ENCODE data around the gene DNAJC3.
"Not testable (repeated sequence)": the region's sequence is repeated elsewhere in the genome, so short reads cannot be mapped to it uniquely, and the experiment has no call there.

The DNAJC3 gene, protein sequence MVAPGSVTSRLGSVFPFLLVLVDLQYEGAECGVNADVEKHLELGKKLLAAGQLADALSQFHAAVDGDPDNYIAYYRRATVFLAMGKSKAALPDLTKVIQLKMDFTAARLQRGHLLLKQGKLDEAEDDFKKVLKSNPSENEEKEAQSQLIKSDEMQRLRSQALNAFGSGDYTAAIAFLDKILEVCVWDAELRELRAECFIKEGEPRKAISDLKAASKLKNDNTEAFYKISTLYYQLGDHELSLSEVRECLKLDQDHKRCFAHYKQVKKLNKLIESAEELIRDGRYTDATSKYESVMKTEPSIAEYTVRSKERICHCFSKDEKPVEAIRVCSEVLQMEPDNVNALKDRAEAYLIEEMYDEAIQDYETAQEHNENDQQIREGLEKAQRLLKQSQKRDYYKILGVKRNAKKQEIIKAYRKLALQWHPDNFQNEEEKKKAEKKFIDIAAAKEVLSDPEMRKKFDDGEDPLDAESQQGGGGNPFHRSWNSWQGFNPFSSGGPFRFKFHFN

DNA sequence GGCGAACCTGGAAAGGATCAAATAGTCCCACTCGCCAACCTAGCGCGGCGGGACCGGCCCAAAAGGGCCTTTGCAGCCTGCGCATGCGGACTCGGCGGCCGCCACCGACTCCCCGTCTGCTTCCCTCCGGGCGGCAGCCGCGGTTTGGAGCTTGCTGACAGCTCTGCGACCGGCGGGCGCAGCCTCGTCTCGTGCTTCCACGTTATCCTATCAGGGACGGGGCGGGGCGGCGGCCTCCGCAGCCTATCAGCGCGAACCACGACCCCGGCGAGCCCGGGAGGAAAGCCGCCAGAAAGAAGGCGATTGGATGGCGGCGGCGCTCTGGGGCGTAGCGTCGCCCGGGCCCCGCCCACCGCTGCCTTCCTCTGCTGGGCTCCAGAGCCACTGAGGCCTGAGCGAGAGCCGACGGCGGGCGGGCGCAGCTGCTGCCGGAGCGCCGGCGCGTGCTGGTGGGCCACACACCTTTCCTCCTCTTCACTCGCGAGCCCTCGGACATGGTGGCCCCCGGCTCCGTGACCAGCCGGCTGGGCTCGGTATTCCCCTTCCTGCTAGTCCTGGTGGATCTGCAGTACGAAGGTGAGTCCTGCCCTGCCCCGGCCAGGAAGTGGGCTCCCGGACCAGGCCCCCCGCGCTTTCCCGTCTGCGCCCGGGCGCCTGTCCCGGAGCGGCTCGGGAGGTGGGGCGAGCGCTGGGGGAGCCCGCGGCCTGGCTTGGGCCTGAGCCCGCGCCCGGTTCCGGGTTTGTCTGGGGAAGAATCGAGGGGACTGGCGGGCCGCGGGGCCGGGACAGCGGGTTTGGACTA, at the start of gene DNAJC3:
DNAJC3 (plus strand) TSS at position 378 of the 802 bp plus-strand sequence; CDS start at position 495, 117 bp downstream.
- DNase-seq = peak; percentile 98

DNA sequence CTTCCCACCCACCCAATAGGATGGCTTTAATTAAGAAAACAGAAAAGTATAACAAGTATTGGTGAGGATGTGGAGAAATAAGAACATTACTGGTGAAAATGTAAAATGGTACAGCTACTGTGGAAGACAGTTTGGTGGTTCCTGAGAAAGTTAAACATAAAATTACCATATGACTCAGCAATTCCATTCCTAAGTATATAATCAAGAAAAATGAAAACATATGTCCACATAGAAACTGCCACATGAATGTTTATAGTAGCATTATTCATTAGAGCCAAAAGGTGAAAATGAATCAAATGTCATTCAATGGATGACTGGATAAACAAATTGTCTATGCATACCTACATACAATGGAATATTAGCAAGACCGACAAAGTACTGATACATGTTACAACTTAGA, 49.3 kb upstream of the DNAJC3 start:
- DNase-seq = peak; percentile 72

DNA sequence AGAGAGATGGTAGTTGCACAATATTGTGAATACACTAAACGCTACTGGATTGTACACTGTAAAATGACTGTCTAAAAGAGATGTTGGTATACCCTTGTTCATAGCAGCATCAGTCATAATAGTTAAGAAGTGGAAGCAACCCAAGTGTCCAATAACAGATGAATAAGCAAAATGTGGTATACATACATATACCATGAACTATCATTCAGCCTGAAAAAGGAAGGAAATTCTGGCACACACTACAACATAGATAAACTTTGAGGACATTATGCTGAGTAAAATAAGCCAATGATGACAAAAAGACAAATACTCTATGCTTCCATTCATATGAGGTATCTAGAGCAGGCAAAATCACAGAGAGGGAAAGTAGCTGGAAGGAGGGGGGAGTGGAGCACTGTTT, 48.5 kb upstream of the DNAJC3 start:
- no peak for DNase-seq

DNA sequence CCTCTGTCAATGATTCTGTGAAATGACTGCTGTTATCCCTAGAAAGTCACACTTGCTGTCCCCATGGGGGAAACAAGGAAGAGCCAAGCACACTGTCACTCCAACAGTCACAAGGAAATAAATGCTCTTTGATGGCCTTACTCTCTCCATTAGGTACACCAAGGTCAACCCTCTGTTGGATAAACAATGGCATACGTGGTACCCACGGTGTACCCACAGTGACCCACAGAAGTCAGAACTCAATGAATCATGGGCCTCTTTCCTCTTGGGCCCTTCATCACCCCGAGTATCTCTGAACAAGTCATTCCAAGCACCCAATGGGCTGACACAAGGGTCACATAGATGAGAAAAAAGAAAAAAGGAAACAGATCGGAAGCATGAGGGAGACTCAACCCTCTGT, 47.9 kb upstream of the DNAJC3 start:
- DNase-seq = no peak

DNA sequence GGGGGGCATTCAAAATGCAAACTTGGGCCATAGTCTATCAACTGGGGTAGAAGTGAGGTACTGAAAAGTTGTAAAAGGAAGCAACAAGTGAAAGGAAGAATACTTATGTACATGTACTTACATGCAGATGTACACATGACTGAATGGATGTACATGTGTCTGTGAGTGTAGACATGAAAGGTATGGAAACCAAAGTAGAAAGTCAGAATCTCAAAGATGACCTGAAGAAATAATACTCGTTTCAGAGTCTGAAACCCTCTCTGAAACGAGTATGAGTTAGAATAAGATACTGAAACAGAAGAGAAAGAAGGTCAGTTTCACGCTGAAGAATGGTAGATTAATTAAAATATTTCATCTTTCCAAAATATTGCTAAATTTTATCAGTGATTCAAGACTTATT, 46.3 kb upstream of the DNAJC3 start:
- no peak for DNase-seq

DNA sequence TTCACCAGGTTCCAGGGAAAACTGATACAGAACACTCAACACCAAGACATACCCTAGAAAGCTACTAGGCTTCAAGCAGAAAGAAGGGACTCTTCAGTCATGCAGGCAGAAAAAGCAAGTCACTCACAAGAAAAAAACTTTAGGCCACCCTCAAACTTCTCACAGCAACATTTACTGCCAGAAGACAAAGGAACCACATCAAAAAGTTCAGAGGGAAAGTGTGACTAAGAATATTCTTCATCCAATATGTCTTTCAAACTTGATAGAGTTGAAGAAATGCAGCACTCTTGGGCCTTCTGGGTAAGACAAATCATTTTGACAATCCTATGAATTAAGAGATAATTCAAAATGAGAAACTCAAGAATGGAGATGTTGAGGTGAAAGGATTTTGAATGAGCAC, 40.1 kb upstream of the DNAJC3 start:
- no peak for DNase-seq

DNA sequence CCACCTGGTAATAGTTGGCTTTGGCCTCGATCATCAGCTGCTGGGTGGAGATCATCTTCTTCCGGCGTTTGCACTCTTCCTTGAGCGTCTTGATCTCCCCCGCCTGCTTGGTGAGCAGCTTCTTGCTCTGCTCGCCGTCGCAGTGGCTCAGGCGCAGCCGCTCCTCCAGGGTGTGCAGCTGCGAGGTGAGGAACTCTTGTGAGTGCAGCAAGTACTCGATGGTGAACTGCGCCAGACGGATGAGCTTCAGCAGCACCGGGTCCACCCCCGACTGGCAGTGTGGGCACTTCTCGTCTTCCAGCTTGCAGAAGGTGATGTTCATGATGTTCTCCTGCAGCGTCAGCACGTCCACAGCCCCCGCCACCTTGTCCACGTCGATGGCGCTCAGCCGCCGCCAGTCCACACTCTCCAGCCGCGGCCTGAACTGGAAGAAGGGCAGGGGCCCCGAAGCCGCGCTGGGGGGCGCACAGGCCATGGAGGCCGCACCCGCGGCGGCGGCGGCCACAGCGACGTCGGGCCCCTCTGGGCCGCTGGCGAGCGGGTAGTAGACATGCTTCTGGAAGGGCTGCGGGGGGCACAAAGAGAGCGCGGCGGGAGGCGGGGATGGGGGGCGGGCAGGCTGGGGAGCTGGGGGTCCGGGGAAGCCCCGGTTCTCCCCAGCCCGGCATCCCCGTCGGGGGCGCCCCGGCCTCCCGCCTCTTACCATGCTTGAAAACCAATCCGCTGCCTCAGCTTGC, 35.5 kb upstream of the DNAJC3 start:
- no peak for DNase-seq

DNA sequence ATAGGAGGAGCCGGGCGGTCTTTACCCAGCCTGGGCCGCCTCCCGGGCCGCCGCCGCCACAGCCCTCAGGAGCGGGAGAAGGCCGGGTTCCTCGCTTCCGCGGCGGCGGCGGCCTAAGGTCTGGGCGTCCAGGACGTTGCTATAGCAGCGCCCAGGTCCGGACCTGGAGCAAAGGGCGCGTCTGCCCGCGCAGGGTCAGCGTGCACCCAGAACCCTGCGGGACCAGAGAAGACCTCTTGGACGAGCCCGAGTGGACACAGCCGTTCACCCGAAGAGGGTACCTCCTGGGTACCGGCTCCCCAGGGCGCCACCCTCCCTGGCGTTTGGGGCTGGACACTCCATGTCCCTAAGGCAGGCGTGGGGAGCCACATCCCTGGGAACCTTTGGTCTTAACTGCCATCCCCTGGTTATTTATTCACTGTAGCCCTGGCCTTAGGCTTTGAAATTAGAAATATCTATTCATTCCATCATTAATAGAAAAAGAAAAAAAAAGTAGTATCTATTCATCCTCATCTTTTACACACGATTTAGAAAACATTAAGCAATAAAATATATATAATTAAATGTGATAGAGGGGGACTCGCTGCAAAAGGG, 34.8 kb upstream of the DNAJC3 start:
- peak; percentile 66 for DNase-seq

DNA sequence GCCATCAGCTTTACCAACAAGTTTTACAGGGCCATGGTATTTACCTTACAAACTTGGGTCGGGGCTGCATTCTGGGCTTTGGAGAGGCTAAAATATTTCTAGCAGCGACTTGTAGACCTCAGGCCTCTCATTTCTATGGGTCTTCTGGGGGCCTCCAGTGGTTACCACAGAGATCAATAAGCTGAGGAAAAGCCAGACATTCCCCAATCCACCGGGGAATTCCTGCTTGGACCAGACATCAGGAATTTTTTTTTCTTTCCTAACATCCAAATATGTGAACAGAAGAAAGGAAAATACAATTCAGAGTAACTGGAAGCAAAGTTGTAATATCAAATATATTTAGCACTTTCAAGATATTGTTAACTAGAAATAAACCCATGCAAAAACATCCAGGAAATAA, 33.9 kb upstream of the DNAJC3 start:
- DNase-seq = peak; percentile 25

DNA sequence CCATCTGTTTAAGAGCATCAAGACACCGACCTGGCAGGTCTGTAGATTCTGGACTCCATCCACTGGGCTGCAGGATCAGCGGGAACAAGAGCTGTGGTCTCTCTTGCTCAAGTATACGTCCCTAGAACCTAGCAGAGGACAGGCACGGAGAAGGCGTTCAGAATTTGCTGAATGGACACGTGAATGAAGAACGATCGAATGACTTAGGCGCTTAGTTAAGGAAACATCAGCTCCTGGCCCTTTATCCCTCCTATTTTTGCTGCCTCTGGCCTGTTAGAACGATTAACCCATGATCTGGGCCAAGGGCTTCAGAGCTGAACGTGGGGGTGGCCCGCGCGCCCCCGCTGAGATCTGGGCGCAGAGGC, 33.4 kb upstream of the DNAJC3 start:
- DNase-seq = peak; percentile 33

DNA sequence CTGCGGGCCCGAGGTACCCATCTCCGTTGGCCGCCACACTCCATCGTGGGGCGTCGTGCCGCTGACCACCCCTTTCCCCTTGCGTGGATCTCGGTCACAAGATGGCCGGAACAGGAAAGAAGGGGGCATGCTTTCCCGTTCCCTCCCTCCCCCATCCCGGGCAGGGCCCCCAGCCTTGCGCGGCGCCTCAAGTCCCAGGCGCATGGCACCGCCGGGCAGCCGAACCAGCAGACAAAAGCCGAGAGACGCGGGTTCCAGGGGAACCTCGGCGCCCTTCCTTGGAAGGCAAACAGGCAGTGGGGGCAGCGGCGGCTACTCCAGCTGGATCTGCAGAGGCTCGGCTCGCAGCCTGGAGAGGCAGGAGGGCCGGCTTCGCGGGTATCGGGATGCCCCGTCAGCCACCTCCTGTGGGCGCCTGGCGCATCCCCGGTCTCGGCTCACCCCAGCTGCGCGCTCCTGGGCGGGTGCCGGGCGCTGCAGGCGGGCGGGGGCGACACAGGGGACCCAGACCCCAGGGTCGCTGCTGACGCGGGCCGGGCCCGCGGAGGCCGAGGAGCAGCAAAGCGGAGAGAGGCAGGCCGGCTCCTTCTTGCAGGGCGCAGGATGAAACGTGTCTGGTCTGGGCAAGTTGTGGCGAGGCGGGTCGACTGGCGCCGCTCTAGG, 32.9 kb upstream of the DNAJC3 start:
- DNase-seq = peak; percentile 44

DNA sequence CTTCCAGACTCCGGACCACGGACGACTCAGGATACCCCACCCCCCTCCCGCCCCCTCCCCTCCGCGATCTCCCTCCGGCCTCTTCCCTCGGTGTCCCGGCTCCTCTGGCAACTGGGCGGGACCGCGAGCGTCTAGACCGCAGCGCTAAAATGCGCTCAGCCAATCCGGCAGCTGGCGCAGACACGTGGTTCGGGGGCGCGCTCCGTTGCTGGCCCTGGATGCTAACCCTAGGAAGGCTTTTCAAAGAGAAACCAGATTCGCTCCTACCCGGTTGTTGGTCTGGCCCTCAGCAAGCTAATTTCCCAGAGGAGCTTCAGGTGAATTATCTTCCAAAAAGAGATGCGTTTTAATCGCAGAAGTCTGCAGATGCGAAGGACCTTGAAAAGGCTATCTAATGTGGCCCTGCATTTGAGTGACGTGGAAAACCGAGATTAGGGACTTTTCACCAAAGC, 32.3 kb upstream of the DNAJC3 start, which contains the start of gene DZIP1:
DZIP1 (minus strand) TSS at position 106 of the 452 bp plus-strand sequence. CDS start 2,677 bp downstream, outside the sequence.
- DNase-seq = peak; percentile 88

DNA sequence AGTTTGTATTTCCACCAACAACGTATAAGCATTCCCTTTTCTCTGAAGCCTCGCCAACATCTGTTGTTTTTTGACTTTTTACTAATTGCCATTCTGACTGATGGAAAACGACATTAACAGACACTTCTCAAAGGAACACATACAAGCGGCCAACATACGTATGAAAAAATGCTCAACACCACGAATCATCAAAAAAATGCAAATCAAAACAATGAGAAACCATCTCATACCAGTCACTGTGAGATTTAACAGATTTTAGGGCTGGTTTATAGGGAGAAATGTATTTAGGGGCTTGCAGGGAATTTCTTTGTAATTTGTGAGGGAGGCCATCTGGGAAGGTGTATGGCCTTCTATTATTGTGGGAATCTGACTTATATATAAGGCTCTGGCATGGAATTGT, 29.6 kb upstream of the DNAJC3 start:
- DNase-seq = peak; percentile 31

DNA sequence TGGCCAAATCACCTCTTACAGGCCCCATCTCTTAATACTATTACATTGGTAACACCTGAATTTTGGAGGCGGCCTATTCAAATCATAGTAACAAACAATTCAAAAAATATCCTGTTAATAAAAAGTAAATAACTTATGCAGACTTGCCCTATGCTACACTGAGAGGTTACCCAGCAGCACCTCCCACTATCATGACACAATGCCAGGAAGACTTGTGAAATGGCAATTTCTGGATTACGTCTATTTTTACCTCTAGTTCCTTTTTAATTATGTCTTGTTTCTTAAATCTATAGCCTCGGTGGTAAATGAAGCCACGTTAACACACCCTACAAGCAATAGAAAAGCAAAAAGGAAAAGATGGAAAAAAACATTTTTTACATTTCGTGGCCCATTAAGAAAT, 26.2 kb upstream of the DNAJC3 start:
- DNase-seq = no peak

DNA sequence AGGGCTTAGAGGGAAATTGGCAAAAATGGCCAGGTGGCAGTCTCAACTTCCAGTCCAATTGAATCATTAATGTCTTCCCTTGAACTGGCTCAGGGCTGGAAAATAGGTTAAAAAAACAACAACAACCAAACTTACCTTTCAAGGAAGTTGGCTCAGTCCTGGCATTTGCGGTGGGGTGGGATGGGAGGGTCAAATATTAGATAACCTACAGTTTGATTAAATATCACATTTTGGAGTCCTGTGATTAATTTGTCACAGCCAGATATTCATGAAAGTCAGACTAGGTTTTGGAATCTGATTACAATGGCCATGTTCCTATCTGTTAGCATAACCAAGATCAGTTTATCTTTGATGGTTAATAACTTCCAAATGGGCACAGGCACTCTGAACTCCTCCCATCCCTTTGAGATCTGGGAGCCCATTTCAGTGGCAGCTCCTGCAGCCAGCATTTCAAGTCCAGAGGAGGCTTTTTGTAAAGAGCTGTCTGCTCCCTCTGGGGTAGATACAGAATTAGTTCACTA, 24.6 kb upstream of the DNAJC3 start:
- no peak for DNase-seq

DNA sequence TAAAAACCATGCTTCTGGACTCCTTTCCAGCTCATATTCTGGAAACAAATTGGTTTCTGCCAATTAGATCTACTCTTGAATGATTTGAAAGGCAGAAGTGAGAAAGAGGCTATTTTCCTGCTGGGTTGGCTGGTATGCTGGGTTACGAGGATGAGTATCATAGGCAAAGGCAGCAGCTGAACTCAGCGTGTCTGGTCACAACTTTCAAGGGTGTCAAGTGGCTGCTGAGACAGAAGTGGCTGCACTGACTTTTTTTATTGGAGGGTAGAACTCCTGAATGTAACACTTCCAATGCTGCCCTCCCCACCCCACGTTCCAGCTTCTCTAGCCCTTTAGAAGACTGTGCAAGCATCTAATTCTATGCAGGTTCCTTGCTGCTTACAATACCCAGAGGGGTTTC, 24.1 kb upstream of the DNAJC3 start:
- DNase-seq = no peak

DNA sequence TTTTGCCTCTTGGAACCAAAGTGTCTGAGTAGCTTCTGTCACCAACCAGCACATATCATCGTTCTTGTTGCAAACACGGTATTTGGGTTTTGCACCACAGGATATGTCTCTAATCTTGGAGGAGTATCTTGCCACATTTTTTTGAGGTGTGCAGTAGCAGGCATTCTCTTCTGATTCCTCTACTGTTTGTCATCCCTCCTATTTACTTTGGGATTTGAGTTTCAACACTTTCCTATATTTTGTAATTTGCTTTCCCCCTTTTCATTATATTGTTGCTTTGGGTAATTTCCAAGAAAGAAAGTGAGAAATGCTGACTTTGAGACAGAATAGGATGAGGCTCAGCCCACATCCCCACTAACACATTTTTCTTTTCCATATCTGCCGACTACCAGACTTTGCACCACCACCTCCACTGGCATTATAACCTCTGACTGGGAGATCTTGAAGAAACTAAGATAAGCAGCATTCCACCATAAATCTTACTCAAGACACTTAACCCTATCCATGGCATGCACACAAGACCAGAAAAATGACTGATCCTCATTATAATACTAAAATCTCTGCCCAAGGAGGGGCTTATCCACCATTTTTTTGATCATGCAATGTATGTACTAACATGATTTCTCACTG, 20.4 kb upstream of the DNAJC3 start:
- DNase-seq = no peak

DNA sequence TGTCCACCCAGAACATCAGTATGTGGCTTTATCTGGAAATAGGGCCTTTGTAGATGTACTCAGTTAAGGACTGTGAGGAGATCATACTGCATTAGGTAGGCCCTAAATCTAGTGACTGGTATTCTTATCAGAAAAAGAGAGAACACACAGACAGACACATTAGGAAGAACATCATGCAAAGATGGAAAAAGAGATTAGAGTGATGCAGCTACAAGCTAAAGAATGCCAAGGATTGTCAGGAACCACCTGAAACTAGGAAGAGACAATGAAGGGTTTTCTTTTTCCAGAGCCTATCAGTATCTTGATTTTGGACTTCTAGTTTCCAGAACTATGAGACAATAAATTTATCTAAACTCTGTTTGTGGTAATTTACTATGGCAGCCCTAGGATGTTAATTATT, 17.4 kb upstream of the DNAJC3 start:
- DNase-seq = no peak

DNA sequence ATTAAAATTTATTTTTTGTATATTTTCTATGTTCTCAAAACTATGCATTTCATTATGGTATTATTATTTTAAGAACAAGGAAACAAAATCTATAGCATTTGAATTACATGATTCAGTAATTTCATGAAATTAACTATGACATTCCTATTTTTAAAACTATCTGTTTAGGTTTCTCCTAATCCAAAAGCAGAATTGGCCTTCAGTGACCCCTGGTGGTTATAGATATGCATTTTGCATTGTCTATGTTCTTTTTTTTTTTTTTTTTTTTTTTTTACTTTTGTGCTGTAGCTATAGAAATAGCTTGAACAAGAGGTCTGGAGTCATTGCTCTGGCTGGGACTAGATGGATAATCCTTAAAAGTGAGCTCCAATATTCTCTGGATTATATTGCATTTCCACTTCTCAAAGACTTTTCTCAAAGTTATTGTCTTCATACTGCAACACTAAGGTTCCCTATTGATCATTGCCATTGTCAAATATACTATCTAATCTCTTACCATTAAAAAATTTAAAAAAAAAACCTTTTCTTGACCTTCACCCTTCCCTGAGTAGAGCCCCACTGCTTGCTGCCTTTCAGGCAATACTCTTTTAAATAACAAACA, 15.9 kb upstream of the DNAJC3 start:
- DNase-seq = peak; percentile 60

DNA sequence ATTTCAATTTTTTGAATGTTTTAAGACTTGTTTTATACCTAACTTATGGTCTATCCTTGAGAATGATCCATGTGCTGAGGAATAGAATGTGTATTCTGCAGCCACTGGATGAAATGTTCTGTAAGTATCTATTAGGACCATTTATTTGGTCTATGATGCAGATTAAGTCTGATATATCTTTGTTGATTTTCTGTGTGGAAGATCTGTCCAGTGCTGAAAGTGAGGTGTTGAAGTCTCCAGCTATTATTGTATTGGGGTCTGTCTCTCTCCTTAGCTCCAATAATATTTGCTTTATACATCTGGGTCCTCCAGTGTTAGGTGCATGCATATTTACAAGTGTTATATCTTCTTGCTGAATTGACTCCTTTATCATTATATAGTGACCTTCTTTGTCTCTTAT, 9.7 kb upstream of the DNAJC3 start:
- DNase-seq = not testable (repeated sequence)

DNA sequence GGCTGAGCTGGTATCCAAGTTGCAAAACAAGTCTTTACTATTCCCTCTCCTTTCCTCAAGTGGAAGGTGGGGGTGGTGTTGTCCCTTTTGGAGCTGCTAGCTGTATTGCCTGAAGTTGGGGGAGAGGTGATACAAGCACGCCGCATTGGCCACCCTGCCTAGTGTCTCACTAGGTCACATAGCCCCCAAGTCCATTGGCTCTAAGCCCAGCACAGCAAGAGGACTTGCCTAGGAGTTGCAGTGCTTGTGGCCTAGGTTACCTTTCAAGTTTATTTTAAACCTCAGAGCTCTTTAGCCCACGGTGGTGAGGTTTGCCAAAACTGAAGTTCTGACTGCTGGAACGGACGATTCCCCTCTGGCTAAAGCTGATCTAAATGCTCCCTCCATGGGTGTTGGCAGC, 5.3 kb upstream of the DNAJC3 start:
- DNase-seq = no peak
